Liver (tissue), 2 donors: Measurements from ENCODE around the gene ZNF556.

Experiments used
- CTCF ChIP-seq: fragments of 150-350 bp; IDR thresholded peaks from 2 replicates; pipeline ENCODE4 v1.5.1; 2017; ENCODE audit warnings: improper control_type of control experiment, low read depth, low read length; ENCODE audit not compliant: missing input control
- ZBTB33 ChIP-seq: IDR thresholded peaks from 2 replicates; pipeline ENCODE4 v1.6.1; 2016; ENCODE audit warnings: antibody characterized with exemption
- donor health status: healthy.

GRCh38 chr19:2837430-2837829 lies 29.7 kb upstream of the ZNF556 start:
- TF ChIP-seq CTCF (no peak), ZBTB33 (no peak)
